IMR-90 (cell line): ENCODE data around the gene EPN2. TPM values are rescaled to one million over a fixed set of nuclear protein-coding genes. Genes with fewer than 3 reads are reported as not detected.

ENCODE experiments used
- ATAC-seq: fragments of 200-7000 bp; cut with Tn5 transposase; 2 replicates; pipeline ENCODE4 v1.9.1; 2020; ENCODE audit warnings: low read depth, mild to moderate bottlenecking, moderate library complexity
- BruUV-seq: library from RNA; stranded (reverse); fragments of 400-500 nt; replicated peaks from 2 replicates; lab custom pipeline; 2021; lab: Mats Ljungman, UMichigan
- CTCF ChIA-PET: fragments of 300-600 bp; formaldehyde crosslinking; extraction: SDS; loops from one replicate; lab custom pipeline; 2021; ENCODE audit warnings: antibody characterized with exemption; lab: Yijun Ruan, JAX
- POLR2A ChIA-PET: fragments of 300-600 bp; sonication (Branson Sonifier 250); formaldehyde crosslinking; loops from one replicate; lab custom pipeline; 2022; ENCODE audit warnings: antibody characterized with exemption; ENCODE audit not compliant: unreplicated experiment; lab: Charles Lee
- DNase-seq: peaks from one replicate; pipeline ENCODE4 v3.0.0; 2013
- H2AFZ ChIP-seq: replicated peaks from 2 replicates; pipeline ENCODE3; 2013; ENCODE audit warnings: low read length, mild to moderate bottlenecking; ENCODE audit not compliant: poor library complexity
- H2AK5ac ChIP-seq: 2 replicates; pipeline ENCODE4 v1.6.1; 2013; ENCODE audit warnings: low read depth, low read length, inconsistent platforms
- H2AK9ac ChIP-seq: replicated peaks from 2 replicates; pipeline ENCODE3; 2013; ENCODE audit warnings: mild to moderate bottlenecking, low read depth, low read length, moderate library complexity; ENCODE audit not compliant: poor library complexity
- H2BK120ac ChIP-seq: 2 replicates; pipeline ENCODE4 v1.6.1; 2013; ENCODE audit warnings: low read depth, low read length, inconsistent platforms
- H2BK15ac ChIP-seq: 3 replicates; pipeline ENCODE4 v1.6.1; 2013; ENCODE audit warnings: low read depth, low read length, inconsistent platforms
- H2BK20ac ChIP-seq: 2 replicates; pipeline ENCODE4 v1.6.1; 2013; ENCODE audit warnings: low read depth, mild to moderate bottlenecking, inconsistent platforms, low read length, moderate library complexity
- H2BK5ac ChIP-seq: 2 replicates; pipeline ENCODE4 v1.6.1; 2013; ENCODE audit warnings: mild to moderate bottlenecking, low read depth, low read length, inconsistent platforms; ENCODE audit not compliant: poor library complexity, severe bottlenecking
- H3K14ac ChIP-seq: replicated peaks from 2 replicates; pipeline ENCODE4 v1.6.1; 2013; ENCODE audit warnings: low read depth, low read length, inconsistent platforms
- H3K18ac ChIP-seq: 2 replicates; pipeline ENCODE4 v1.6.1; 2013; ENCODE audit warnings: low read depth, low read length, control low read depth
- H3K23ac ChIP-seq: 2 replicates; pipeline ENCODE4 v1.6.1; 2013; ENCODE audit warnings: low read depth, low read length, inconsistent platforms
- H3K27ac ChIP-seq: 2 replicates; pipeline ENCODE4 v1.5.1; 2013; ENCODE audit warnings: mild to moderate bottlenecking, control low read depth, low read length; ENCODE audit not compliant: insufficient read depth
- H3K27me3 ChIP-seq: 2 replicates; pipeline ENCODE4 v1.6.1; 2013; ENCODE audit warnings: low read length; ENCODE audit not compliant: control insufficient read depth, insufficient read depth
- H3K36me3 ChIP-seq: 2 replicates; pipeline ENCODE4 v1.6.1; 2013; ENCODE audit warnings: low read length, mixed read lengths; ENCODE audit not compliant: control insufficient read depth, insufficient read depth
- H3K4ac ChIP-seq: 2 replicates; pipeline ENCODE4 v1.6.1; 2013; ENCODE audit warnings: low read depth, low read length, inconsistent platforms
- H3K4me1 ChIP-seq: 2 replicates; pipeline ENCODE4 v1.6.1; 2013; ENCODE audit warnings: low read length, mixed read lengths; ENCODE audit not compliant: control insufficient read depth, insufficient read depth
- H3K4me2 ChIP-seq: 2 replicates; pipeline ENCODE4 v1.6.1; 2013; ENCODE audit warnings: low read depth, mild to moderate bottlenecking, control low read depth, low read length, moderate library complexity
- H3K4me3 ChIP-seq: 2 replicates; pipeline ENCODE4 v1.5.1; 2013; ENCODE audit warnings: low read depth, mild to moderate bottlenecking, control low read depth, low read length, moderate library complexity; ENCODE audit not compliant: insufficient read depth
- H3K56ac ChIP-seq: 2 replicates; pipeline ENCODE4 v1.6.1; 2013; ENCODE audit warnings: low read length, inconsistent platforms; ENCODE audit not compliant: insufficient read depth; ENCODE audit errors: extremely low read depth
- H3K79me1 ChIP-seq, 2 experiments: 2 replicates each; pipeline ENCODE4 v1.6.1; 2013; ENCODE audit warnings: low read length in 2 of 2, inconsistent platforms in 1 of 2, low read depth in 1 of 2
- H3K9ac ChIP-seq: 2 replicates; pipeline ENCODE4 v1.6.1; 2013; ENCODE audit warnings: low read depth, low read length, control low read depth
- H3K9me1 ChIP-seq: 2 replicates; pipeline ENCODE4 v1.6.1; 2013; ENCODE audit warnings: low read length, inconsistent platforms; ENCODE audit not compliant: insufficient read depth
- H3K9me3 ChIP-seq: 2 replicates; pipeline ENCODE4 v1.6.1; 2013; ENCODE audit warnings: low read length; ENCODE audit not compliant: control insufficient read depth, insufficient read depth
- H4K20me1 ChIP-seq: 2 replicates; pipeline ENCODE4 v1.6.1; 2013; ENCODE audit warnings: low read length, inconsistent platforms; ENCODE audit not compliant: insufficient read depth
- H4K5ac ChIP-seq: 2 replicates; pipeline ENCODE4 v1.6.1; 2013; ENCODE audit warnings: mild to moderate bottlenecking, low read depth, low read length, control low read depth
- H4K8ac ChIP-seq, 2 experiments: 2 replicates each; pipeline ENCODE4 v1.6.1; 2013; ENCODE audit warnings: low read depth in 2 of 2, low read length in 2 of 2, control low read depth in 1 of 2, inconsistent platforms in 1 of 2
- H4K91ac ChIP-seq: 2 replicates; pipeline ENCODE4 v1.6.1; 2013; ENCODE audit warnings: low read depth, low read length, inconsistent platforms; ENCODE audit not compliant: insufficient read depth
- BHLHE40 ChIP-seq: fragments of 150-350 bp; IDR thresholded peaks from 2 replicates; pipeline ENCODE4 v1.6.1; 2016; ENCODE audit warnings: mild to moderate bottlenecking, low read depth, low read length
- CHD1 ChIP-seq: IDR thresholded peaks from 2 replicates; pipeline ENCODE4 v1.6.1; 2012; ENCODE audit warnings: low read depth, low read length, improper control_type of control experiment
- FOS ChIP-seq: fragments of 150-350 bp; IDR thresholded peaks from 2 replicates; pipeline ENCODE4 v1.6.1; 2016; ENCODE audit warnings: low read depth, low read length
- MAFK ChIP-seq: IDR thresholded peaks from 2 replicates; pipeline ENCODE4 v1.6.1; 2012; ENCODE audit warnings: low read depth, low read length, improper control_type of control experiment
- MXI1 ChIP-seq: IDR thresholded peaks from 2 replicates; pipeline ENCODE4 v1.6.1; 2012; ENCODE audit warnings: low read depth, mild to moderate bottlenecking, low read length, moderate library complexity, borderline replicate concordance
- NFE2L2 ChIP-seq: fragments of 150-350 bp; IDR thresholded peaks from 2 replicates; pipeline ENCODE4 v1.6.1; 2016; ENCODE audit warnings: low read depth, mild to moderate bottlenecking, low read length
- POLR2A ChIP-seq: IDR thresholded peaks from 2 replicates; pipeline ENCODE4 v1.6.1; 2012; ENCODE audit warnings: mild to moderate bottlenecking, low read depth, low read length
- RAD21 ChIP-seq: IDR thresholded peaks from 2 replicates; pipeline ENCODE4 v1.6.1; 2012; ENCODE audit warnings: low read length, improper control_type of control experiment
- RCOR1 ChIP-seq: IDR thresholded peaks from 2 replicates; pipeline ENCODE4 v1.6.1; 2012; ENCODE audit warnings: mild to moderate bottlenecking, low read length, improper control_type of control experiment; ENCODE audit not compliant: insufficient replicate concordance
- RFX5 ChIP-seq: IDR thresholded peaks from 2 replicates; pipeline ENCODE4 v1.8.0; 2012; ENCODE audit warnings: low read depth, mild to moderate bottlenecking, low read length, moderate library complexity
- SMC3 ChIP-seq: fragments of 150-350 bp; IDR thresholded peaks from 2 replicates; pipeline ENCODE4 v1.6.1; 2016; ENCODE audit warnings: low read depth, mild to moderate bottlenecking, antibody characterized with exemption, low read length, moderate library complexity
- WGBS, 2 experiments: methylation state at CpG; one replicate each; pipeline versions ENCODE4 v1.1.5 to v1.1.7; 2013; ENCODE audit warnings: missing lambda C conversion rate in 2 of 2; ENCODE audit not compliant: insufficient read length in 1 of 2; ENCODE audit errors: extremely low coverage in 2 of 2; 5-methylcytosine and 5-hydroxymethylcytosine counted together
- dilution Hi-C: fragments of 300-500 bp; cut with HindIII; formaldehyde crosslinking; loops from one replicate; pipeline ENCODE4 v1.14.3; 2018; ENCODE audit warnings: low sequenced_read_pairs; ENCODE audit not compliant: unreplicated experiment
- in situ Hi-C: fragments of 300-500 bp; cut with MboI; formaldehyde crosslinking; loops from 3 replicates; pipeline ENCODE4 v1.14.3; 2019; ENCODE audit warnings: low sequenced_read_pairs, inconsistent platforms, mixed read lengths
- intact Hi-C: fragments of 100-400 bp; cut with micrococcal nuclease; formaldehyde crosslinking; loops from 2 replicates; pipeline ENCODE4 v1.10.0; 2022
- polyA plus RNA-seq, 3 experiments: library from polyadenylated mRNA; depleted of rRNA; stranded (reverse); fragments of >200 nt; gene quantifications; 2 replicates each; pipeline ENCODE4 v1.2.3, GENCODE V29; 2012; ENCODE audit warnings: low replicate concordance in 1 of 3
- total RNA-seq: library from RNA; depleted of rRNA; stranded (reverse); fragments of >200 nt; gene quantifications from 2 replicates; pipeline ENCODE4 v1.2.3, GENCODE V29; 2012
- TF ChIP-seq, protein P1 (sequence below): fragments of 150-350 bp; IDR thresholded peaks from 2 replicates; pipeline ENCODE4 v1.6.1; 2017; ENCODE audit warnings: mild to moderate bottlenecking, antibody characterized with exemption, low read length, low read depth
- TF ChIP-seq, protein P2 (sequence below): fragments of 150-350 bp; IDR thresholded peaks from 2 replicates; pipeline ENCODE4 v1.6.1; 2016; ENCODE audit warnings: low read depth, mild to moderate bottlenecking, low read length, moderate library complexity, borderline replicate concordance
- TF ChIP-seq, protein P3 (sequence below): conservative IDR thresholded peaks from 2 replicates; pipeline ENCODE4 v1.5.1; 2012; ENCODE audit warnings: mild to moderate bottlenecking, low read depth, low read length, improper control_type of control experiment

Gene EPN2
- total and polyA plus RNA-seq, 2 of the 4 experiments (the other 2 are of a cell fraction), result 14.9 to 25.3 TPM

DNA sequence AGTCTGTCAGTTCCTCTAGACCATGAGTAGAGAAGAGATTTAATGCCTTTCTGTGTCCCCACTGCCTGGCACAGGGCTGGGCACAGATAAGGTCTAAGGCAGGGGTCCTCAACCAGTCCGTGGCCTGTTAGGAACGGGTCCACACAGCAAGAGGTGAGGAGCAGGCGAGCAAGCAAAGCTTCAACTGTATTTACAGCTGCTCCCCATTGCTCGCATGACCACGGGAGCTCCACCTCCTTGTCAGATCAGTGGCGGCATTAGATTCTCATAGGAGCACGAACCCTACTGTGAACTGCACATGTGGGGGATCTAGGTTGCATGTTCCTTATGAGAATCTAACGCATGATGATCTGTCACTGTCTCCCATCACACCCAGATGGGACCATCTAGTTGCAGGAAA is 123.6 kb downstream of the EPN2 start:
- intact Hi-C loops, result loop anchor here (5.0 kb wide), 2 partner anchors 287 to 312 kb away; partner anchors contain the start of gene ALDH3A2
- Histone ChIP-seq H3K27ac (no peak overlapping the region), H3K56ac (no peak overlapping the region), H3K9me3 (no peaks in the 10 kb centered on the region), H3K4me3 (no peak overlapping the region), H4K5ac (no peak overlapping the region), H2BK5ac (no peak overlapping the region), H2BK20ac (no peak overlapping the region), H3K14ac (no peak overlapping the region), H2BK15ac (no peak overlapping the region), H3K79me1 (peaks cover 4 to 11% of the 10 kb centered on the region in 2 experiments; a peak in 3 of 4 replicates), H4K20me1 (no peaks in the 10 kb centered on the region), H2AK5ac (peak overlapping the region; percentile 15; the same call in 1 of the 2 replicates), H3K4ac (no peak overlapping the region), H4K91ac (no peak overlapping the region), H3K4me2 (no peak overlapping the region), H3K4me1 (peaks cover 10% of the 10 kb centered on the region), H3K9ac (no peak overlapping the region), H3K36me3 (peaks cover 6% of the 10 kb centered on the region), H3K9me1 (peaks cover 9% of the 10 kb centered on the region), H2BK120ac (no peak overlapping the region), H3K23ac (no peak overlapping the region), H3K18ac (no peak overlapping the region), H2AK9ac (no peak overlapping the region), H2AFZ (no peak overlapping the region), H3K27me3 (no peaks in the 10 kb centered on the region), H4K8ac (no peak overlapping the region)
- in situ Hi-C loops, result loop anchor here (5.0 kb wide), 2 partner anchors 87 to 402 kb away; no protein-coding TSS in a partner anchor
- no peak for TF ChIP-seq RFX5
- TF ChIP-seq RCOR1, result no peak
- no peak for TF ChIP-seq FOS
- no peak for TF ChIP-seq RAD21
- TF ChIP-seq, protein P1, sequence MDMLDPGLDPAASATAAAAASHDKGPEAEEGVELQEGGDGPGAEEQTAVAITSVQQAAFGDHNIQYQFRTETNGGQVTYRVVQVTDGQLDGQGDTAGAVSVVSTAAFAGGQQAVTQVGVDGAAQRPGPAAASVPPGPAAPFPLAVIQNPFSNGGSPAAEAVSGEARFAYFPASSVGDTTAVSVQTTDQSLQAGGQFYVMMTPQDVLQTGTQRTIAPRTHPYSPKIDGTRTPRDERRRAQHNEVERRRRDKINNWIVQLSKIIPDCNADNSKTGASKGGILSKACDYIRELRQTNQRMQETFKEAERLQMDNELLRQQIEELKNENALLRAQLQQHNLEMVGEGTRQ, result no peak
- TF ChIP-seq MAFK, result no peak
- TF ChIP-seq SMC3, result no peak
- TF ChIP-seq, protein P2, sequence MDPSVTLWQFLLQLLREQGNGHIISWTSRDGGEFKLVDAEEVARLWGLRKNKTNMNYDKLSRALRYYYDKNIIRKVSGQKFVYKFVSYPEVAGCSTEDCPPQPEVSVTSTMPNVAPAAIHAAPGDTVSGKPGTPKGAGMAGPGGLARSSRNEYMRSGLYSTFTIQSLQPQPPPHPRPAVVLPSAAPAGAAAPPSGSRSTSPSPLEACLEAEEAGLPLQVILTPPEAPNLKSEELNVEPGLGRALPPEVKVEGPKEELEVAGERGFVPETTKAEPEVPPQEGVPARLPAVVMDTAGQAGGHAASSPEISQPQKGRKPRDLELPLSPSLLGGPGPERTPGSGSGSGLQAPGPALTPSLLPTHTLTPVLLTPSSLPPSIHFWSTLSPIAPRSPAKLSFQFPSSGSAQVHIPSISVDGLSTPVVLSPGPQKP, result no peak
- TF ChIP-seq BHLHE40, result no peak
- no peak for TF ChIP-seq CHD1
- TF ChIP-seq, protein P3, sequence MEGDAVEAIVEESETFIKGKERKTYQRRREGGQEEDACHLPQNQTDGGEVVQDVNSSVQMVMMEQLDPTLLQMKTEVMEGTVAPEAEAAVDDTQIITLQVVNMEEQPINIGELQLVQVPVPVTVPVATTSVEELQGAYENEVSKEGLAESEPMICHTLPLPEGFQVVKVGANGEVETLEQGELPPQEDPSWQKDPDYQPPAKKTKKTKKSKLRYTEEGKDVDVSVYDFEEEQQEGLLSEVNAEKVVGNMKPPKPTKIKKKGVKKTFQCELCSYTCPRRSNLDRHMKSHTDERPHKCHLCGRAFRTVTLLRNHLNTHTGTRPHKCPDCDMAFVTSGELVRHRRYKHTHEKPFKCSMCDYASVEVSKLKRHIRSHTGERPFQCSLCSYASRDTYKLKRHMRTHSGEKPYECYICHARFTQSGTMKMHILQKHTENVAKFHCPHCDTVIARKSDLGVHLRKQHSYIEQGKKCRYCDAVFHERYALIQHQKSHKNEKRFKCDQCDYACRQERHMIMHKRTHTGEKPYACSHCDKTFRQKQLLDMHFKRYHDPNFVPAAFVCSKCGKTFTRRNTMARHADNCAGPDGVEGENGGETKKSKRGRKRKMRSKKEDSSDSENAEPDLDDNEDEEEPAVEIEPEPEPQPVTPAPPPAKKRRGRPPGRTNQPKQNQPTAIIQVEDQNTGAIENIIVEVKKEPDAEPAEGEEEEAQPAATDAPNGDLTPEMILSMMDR, result no peak
- no peak for TF ChIP-seq POLR2A
- TF ChIP-seq MXI1, result no peak
- TF ChIP-seq NFE2L2, result no peak
- no TSS peak for BruUV-seq
- CTCF ChIA-PET, result no interaction called here
- 94% methylated on average over 6 of the region's 8 CpGs; no CpG with 5 or more reads in 1 of the 2 experiments for WGBS, 2 experiments
- DNase-seq (no peak), ATAC-seq (no peak)
- dilution Hi-C loops, result no loop called here
- POLR2A ChIA-PET, result no interaction called here
